ENCODE results near the gene PATJ. TPM values are rescaled to one million over a fixed set of nuclear protein-coding genes. Genes with fewer than 3 reads are reported as not detected.

The PATJ gene
- total and polyA plus RNA-seq, 2 of the 13 experiments (the other 11 are each of a cell fraction or from before 2014, with no cell fraction given), result 6.2 to 16.8 TPM

DNA sequence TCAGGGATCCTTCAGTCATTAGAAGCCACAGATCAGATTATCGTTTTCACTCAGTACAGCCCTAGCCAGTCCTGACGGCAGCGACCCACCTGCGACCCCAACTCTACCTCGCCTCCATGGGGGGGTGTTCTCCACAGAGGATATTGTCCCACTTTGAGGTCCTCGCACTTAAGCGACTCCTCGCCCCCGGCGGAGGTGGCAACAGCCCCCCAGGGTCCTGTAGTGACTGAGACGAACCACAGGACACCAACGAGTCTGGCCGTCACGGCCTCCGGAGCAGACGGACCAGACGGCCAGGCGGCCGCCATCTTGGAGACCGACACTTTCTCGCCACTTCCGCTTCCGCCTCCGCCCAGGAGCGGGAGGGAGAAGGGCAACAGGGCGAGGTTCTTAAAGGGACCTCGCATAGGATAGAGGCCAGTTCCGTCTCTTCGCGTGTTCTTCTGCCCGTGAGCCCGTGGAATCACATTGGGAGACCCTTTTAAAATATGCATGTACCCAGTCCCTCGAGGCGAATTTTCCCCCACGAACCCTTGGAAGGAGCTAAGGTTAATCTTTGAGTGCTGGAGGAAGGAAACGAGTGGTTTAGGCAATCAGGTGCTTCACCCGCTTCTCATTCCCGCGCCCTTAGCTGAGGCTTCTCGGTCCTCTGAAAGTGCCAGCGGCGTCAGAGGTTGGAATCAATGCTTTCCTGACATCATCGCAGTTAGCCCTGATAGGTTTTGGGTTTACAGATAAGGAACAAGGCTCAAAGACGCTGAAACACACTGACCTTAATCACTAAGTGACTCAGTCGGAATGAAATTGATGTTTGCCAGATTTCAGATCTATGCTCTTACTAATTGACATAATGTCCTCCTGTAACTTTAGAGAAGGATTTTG is 17.2 kb upstream of the PATJ start, which contains the start of gene TM2D1 (continued):
- TF ChIP-seq, protein P1, sequence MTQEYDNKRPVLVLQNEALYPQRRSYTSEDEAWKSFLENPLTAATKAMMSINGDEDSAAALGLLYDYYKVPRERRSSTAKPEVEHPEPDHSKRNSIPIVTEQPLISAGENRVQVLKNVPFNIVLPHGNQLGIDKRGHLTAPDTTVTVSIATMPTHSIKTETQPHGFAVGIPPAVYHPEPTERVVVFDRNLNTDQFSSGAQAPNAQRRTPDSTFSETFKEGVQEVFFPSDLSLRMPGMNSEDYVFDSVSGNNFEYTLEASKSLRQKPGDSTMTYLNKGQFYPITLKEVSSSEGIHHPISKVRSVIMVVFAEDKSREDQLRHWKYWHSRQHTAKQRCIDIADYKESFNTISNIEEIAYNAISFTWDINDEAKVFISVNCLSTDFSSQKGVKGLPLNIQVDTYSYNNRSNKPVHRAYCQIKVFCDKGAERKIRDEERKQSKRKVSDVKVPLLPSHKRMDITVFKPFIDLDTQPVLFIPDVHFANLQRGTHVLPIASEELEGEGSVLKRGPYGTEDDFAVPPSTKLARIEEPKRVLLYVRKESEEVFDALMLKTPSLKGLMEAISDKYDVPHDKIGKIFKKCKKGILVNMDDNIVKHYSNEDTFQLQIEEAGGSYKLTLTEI (CRISPR knock-in tag; conservative IDR thresholded peaks at IDR 0.05), result no peak
- TF ChIP-seq KMT2A (CRISPR knock-in tag; IDR thresholded peaks at IDR 0.05) (peak; percentile 93), ZNF367 (CRISPR knock-in tag; IDR thresholded peaks at IDR 0.05; ENCODE audit: borderline replicate concordance) (no peak), BCL6 (CRISPR knock-in tag; IDR thresholded peaks at IDR 0.05) (peak; percentile 69), SATB2 (CRISPR knock-in tag; IDR thresholded peaks at IDR 0.05) (0 out of 2 replicates have a peak, but pooled peaks have one; percentile 20), RXRA (CRISPR knock-in tag; IDR thresholded peaks at IDR 0.05) (peak; percentile 74), SNAPC2 (CRISPR knock-in tag; IDR thresholded peaks at IDR 0.05) (no peak), ZFP41 (CRISPR knock-in tag; IDR thresholded peaks at IDR 0.05; ENCODE audit: borderline replicate concordance) (0 out of 2 replicates have a peak, but pooled peaks have one; percentile 72), ZBTB7B (CRISPR knock-in tag; IDR thresholded peaks at IDR 0.05) (peak; percentile 26; the same call in 1 of the 2 replicates), PITX1 (CRISPR knock-in tag; IDR thresholded peaks at IDR 0.05) (peak; percentile 63; the same call in 1 of the 2 replicates), NR2F1 (CRISPR knock-in tag; IDR thresholded peaks at IDR 0.05) (no peak), MXI1 (IDR thresholded peaks at IDR 0.05; ENCODE audit: borderline replicate concordance, low read depth, low read length) (peak; percentile 55; the same call in 1 of the 3 replicates)
- TF ChIP-seq, protein P2, sequence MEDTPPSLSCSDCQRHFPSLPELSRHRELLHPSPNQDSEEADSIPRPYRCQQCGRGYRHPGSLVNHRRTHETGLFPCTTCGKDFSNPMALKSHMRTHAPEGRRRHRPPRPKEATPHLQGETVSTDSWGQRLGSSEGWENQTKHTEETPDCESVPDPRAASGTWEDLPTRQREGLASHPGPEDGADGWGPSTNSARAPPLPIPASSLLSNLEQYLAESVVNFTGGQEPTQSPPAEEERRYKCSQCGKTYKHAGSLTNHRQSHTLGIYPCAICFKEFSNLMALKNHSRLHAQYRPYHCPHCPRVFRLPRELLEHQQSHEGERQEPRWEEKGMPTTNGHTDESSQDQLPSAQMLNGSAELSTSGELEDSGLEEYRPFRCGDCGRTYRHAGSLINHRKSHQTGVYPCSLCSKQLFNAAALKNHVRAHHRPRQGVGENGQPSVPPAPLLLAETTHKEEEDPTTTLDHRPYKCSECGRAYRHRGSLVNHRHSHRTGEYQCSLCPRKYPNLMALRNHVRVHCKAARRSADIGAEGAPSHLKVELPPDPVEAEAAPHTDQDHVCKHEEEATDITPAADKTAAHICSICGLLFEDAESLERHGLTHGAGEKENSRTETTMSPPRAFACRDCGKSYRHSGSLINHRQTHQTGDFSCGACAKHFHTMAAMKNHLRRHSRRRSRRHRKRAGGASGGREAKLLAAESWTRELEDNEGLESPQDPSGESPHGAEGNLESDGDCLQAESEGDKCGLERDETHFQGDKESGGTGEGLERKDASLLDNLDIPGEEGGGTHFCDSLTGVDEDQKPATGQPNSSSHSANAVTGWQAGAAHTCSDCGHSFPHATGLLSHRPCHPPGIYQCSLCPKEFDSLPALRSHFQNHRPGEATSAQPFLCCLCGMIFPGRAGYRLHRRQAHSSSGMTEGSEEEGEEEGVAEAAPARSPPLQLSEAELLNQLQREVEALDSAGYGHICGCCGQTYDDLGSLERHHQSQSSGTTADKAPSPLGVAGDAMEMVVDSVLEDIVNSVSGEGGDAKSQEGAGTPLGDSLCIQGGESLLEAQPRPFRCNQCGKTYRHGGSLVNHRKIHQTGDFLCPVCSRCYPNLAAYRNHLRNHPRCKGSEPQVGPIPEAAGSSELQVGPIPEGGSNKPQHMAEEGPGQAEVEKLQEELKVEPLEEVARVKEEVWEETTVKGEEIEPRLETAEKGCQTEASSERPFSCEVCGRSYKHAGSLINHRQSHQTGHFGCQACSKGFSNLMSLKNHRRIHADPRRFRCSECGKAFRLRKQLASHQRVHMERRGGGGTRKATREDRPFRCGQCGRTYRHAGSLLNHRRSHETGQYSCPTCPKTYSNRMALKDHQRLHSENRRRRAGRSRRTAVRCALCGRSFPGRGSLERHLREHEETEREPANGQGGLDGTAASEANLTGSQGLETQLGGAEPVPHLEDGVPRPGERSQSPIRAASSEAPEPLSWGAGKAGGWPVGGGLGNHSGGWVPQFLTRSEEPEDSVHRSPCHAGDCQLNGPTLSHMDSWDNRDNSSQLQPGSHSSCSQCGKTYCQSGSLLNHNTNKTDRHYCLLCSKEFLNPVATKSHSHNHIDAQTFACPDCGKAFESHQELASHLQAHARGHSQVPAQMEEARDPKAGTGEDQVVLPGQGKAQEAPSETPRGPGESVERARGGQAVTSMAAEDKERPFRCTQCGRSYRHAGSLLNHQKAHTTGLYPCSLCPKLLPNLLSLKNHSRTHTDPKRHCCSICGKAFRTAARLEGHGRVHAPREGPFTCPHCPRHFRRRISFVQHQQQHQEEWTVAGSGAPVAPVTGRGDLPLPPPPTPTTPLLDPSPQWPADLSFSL (CRISPR knock-in tag; IDR thresholded peaks at IDR 0.05), result no peak
- TF ChIP-seq, protein P3, sequence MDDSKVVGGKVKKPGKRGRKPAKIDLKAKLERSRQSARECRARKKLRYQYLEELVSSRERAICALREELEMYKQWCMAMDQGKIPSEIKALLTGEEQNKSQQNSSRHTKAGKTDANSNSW (CRISPR knock-in tag; IDR thresholded peaks at IDR 0.05; ENCODE audit: borderline replicate concordance), result 0 out of 2 replicates have a peak, but pooled peaks have one; percentile 30
- TF ChIP-seq, protein P4, sequence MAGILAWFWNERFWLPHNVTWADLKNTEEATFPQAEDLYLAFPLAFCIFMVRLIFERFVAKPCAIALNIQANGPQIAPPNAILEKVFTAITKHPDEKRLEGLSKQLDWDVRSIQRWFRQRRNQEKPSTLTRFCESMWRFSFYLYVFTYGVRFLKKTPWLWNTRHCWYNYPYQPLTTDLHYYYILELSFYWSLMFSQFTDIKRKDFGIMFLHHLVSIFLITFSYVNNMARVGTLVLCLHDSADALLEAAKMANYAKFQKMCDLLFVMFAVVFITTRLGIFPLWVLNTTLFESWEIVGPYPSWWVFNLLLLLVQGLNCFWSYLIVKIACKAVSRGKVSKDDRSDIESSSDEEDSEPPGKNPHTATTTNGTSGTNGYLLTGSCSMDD (CRISPR knock-in tag; IDR thresholded peaks at IDR 0.05), result no peak
